AG09309 (cell line): ENCODE measurements around the gene SLC2A5.

Experiments used
- DNase-seq: peaks from one replicate; pipeline ENCODE4 v3.0.0-alpha.2; 2010; ENCODE audit warnings: low read depth
- H3K4me3 ChIP-seq: 2 replicates; pipeline ENCODE4 v1.5.1; 2011; ENCODE audit warnings: mild to moderate bottlenecking, low read depth, low read length, moderate library complexity; ENCODE audit not compliant: control insufficient read depth
- CTCF ChIP-seq: IDR thresholded peaks from 2 replicates; pipeline ENCODE4 v1.5.1; 2011; ENCODE audit warnings: mild to moderate bottlenecking, low read depth, low read length, inconsistent platforms; ENCODE audit not compliant: insufficient read depth, control insufficient read depth; ENCODE audit errors: missing control alignments

The SLC2A5 gene

GRCh38 chr1:9110669-9111356 lies 41.4 kb upstream of the SLC2A5 start:
- no peak overlapping the region for H3K4me3 ChIP-seq
- DNase-seq: no peak
- TF ChIP-seq CTCF: peak; percentile 95

- DNase-seq: no peak
- no peak for TF ChIP-seq CTCF
- no peak overlapping the region for H3K4me3 ChIP-seq
These were observed 38.7 kb upstream of the SLC2A5 start for GRCh38 chr1:9108056-9108665.

- no peak for TF ChIP-seq CTCF
- no peak for DNase-seq
- no peak overlapping the region for H3K4me3 ChIP-seq
These were observed 37.7 kb upstream of the SLC2A5 start for GRCh38 chr1:9107136-9107535.

GRCh38 chr1:9106286-9106685 lies 36.9 kb upstream of the SLC2A5 start:
- DNase-seq: no peak
- no peak overlapping the region for H3K4me3 ChIP-seq

GRCh38 chr1:9105336-9105867 lies 36.0 kb upstream of the SLC2A5 start:
- no peak overlapping the region for H3K4me3 ChIP-seq
- no peak for DNase-seq
- no peak for TF ChIP-seq CTCF

More at GRCh38 chr1:9106286-9106685, 36.9 kb upstream of the SLC2A5 start:
- no peak for TF ChIP-seq CTCF

GRCh38 chr1:9101510-9102146 lies 32.2 kb upstream of the SLC2A5 start:
- TF ChIP-seq CTCF: peak; percentile 88
- no peak for DNase-seq
- no peak overlapping the region for H3K4me3 ChIP-seq
